ENCODE data around the gene CIDEA.

Gene CIDEA

DNA sequence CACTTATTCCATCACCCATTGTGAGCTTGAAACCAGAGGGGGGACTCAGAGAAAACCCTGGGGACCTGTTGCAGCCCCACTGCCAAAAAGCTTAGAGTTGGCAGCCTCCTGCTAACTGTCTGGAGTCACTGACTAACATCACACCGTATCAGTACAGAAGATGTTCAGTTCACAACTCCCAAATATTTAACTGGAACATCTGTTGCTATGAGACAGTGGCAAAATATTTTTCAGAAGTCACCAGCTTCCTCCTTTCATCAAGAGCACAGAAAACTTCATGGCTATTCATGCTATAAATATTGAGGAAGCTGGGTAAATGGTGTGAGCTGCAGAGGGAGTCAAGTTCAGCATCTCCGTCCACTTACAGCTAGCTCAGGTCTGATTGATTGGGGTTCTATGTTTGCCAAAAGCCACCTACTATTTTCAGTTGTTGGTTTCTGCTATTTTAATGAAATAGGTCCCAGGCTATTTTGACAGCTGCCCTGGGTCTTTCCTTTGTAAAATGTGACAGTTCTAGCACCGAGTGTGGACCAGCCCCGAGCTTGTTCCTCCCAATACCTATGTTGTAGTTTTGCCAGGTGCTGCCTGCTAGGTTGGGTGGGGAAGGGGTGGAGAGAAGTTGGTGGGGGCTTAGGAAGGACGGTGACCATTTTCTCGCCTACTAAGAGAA lies 63.6 kb downstream of the CIDEA start:
- DNase-seq (ENCODE audit: low read depth in 2 of 2) = no peak

DNA sequence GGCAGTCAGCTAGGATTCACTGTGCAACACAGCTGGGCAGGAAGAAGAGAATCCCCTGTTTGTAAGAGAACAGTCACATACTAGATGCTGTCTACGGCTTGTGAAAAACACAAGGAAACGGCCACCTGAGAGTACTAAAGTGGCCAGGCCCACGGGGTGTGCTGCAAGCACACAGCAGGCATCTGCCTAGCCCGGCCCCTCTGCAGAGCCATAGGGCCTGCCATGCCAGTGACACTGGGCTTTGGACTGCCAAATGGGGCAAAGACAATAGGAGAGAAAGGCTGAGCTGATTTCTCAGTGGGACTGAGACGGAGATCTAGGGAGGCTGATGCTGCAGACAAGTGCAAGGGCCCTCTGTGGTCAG lies 64.2 kb downstream of the CIDEA start:
- DNase-seq (ENCODE audit: low read depth in 2 of 2) = no peak

DNA sequence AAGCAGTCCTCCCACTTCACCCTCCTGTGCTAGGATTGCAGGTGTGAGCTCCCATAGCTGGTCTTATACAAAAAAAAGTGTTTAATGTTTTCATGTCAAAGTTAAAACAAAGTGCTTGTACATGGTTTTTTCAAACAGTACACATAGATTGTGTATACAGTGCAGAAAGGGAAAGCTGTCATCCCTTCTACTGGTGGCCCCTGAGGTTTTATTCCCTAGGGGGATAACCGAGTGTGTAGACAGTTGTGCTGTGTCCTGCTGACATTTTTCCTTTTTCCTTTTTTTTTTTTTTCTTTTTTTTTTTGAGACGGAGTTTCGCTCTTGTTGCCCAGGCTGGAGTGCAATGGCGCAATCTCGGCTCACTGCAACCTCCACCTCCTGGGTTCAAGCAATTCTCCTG lies 64.7 kb downstream of the CIDEA start:
- DNase-seq (ENCODE audit: low read depth in 2 of 2) = no peak

DNA sequence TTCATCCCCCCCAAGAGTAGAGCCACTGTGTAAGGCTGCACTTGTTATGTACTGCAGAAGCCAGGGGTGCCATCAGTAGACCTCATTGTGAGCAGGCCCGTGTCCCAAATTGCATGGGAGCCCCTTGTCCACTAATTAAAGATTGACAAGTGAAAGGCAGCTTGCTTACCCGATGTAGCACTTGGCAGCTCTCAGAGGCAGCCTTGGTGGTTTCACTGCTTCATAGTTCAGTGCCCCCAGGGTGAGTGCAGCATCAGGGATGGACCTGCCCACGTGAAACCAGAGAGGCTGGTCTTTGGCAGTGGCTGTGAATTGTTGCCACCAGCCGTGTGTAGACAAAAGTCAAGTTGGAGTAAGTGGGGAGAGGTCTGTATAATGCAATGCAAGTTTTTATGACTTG lies 67.2 kb downstream of the CIDEA start:
- DNase-seq (ENCODE audit: low read depth in 2 of 2) = no peak

DNA sequence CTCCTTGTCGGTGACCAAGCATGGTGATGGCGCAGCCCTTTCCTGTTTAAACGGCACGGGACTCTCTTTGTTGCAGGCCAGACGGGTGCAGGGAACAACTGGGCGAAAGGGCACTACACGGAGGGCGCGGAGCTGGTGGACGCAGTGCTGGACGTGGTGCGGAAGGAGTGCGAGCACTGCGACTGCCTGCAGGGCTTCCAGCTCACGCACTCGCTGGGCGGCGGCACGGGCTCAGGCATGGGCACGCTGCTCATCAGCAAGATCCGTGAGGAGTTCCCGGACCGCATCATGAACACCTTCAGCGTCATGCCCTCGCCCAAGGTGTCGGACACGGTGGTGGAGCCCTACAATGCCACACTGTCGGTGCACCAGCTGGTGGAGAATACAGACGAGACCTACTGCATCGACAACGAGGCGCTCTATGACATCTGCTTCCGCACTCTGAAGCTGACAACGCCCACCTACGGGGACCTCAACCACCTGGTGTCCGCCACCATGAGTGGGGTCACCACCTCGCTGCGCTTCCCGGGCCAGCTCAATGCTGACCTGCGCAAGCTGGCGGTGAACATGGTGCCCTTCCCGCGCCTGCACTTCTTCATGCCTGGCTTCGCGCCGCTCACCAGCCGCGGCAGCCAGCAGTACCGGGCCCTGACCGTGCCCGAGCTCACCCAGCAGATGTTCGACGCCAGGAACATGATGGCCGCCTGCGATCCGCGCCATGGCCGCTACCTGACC lies 71.0 kb downstream of the CIDEA start:
- no peak for DNase-seq (ENCODE audit: low read depth in 2 of 2)

DNA sequence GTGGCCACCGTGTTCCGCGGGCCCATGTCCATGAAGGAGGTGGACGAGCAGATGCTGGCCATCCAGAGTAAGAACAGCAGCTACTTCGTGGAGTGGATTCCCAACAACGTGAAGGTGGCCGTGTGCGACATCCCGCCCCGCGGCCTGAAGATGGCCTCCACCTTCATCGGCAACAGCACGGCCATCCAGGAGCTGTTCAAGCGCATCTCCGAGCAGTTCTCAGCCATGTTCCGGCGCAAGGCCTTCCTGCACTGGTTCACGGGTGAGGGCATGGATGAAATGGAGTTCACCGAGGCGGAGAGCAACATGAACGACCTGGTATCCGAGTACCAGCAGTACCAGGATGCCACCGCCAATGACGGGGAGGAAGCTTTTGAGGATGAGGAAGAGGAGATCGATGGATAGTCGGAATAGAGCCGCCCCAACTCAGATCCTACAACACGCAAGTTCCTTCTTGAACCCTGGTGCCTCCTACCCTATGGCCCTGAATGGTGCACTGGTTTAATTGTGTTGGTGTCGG lies 71.6 kb downstream of the CIDEA start:
- no peak for DNase-seq (ENCODE audit: low read depth in 2 of 2)

DNA sequence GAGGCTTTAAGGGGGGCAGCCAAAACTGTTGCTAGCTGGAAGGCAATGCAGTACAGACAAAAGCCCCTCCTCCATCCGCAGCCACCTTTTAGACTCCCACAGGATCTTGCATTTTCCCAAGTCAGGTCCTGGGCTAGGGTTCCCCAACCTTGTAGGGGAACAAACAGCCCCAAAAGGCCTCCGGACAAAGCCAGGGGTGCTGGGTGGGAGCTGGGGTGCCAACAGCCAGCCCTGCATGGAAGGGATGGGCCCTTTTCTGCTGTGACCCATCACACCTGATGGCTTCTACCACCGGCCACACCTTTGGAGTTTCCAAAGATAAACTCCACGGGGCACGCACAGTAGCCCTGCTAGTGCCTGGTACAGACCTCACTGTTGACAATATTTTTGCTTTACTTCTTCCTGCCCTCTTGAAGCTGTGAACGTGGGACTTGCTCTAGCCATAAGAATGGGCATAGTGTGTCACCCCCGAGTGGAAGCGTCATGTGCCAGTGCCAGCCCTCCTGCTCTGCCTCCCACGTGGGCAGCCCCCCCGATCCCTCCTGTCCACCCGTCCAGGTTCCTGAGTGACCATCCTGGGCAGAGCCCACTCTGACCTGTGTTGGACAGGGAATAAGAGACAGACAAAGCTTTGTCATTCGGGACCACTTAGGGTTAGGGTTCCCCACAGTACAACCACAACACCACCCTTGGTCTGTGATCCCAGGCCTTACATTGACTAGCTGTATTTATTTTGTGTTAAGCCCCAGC lies 72.7 kb downstream of the CIDEA start:
- no peak for DNase-seq (ENCODE audit: low read depth in 2 of 2)

Data from stimulated activated CD4-positive, alpha-beta T cell treated with anti-CD3 and anti-CD28 coated beads, Interleukin-1b, Interleukin-23, amount 100 ng/mL, for 1 hour (primary cell).